HL-60 (cell line): ENCODE data around the gene DZIP3.

Source experiments
- DNase-seq, 2 experiments: peaks; one replicate each; pipeline ENCODE4 v3.0.0-alpha.2; 2010 to 2020; ENCODE audit warnings: low read depth in 1 of 2, low spot score in 1 of 2
- H3K27ac ChIP-seq: fragments of 250-450 bp; sonication (Bioruptor Pico); replicated peaks from 2 replicates; pipeline ENCODE4 v1.5.1; 2020; ENCODE audit warnings: mild to moderate bottlenecking, moderate library complexity
- H3K27me3 ChIP-seq: fragments of 250-450 bp; sonication (Bioruptor Pico); 2 replicates; pipeline ENCODE4 v1.5.1; 2021; ENCODE audit warnings: mild to moderate bottlenecking, moderate library complexity; ENCODE audit not compliant: insufficient read depth, poor library complexity, severe bottlenecking
- H3K4me3 ChIP-seq: replicated peaks from 2 replicates; pipeline ENCODE4 v1.5.1; 2011; ENCODE audit warnings: mild to moderate bottlenecking, control low read depth, low read length; ENCODE audit not compliant: insufficient read depth
- GABPA ChIP-seq: IDR thresholded peaks from 2 replicates; pipeline ENCODE4 v1.6.1; 2012; ENCODE audit warnings: low read depth
- POLR2AphosphoS5 ChIP-seq: IDR thresholded peaks from 2 replicates; pipeline ENCODE4 v1.6.1; 2012; ENCODE audit warnings: low read depth
- SPI1 ChIP-seq: IDR thresholded peaks from 2 replicates; pipeline ENCODE4 v1.6.1; 2012; ENCODE audit warnings: low read depth, mild to moderate bottlenecking, borderline replicate concordance
- TF ChIP-seq, protein P1 (sequence below): IDR thresholded peaks from one replicate; pipeline ENCODE4 v1.5.1; 2011; ENCODE audit warnings: low read length, control low read depth, inconsistent platforms; ENCODE audit not compliant: insufficient read depth
- TF ChIP-seq, protein P2 (sequence below): IDR thresholded peaks from 2 replicates; pipeline ENCODE4 v1.6.1; 2012; ENCODE audit warnings: low read depth; ENCODE audit not compliant: insufficient replicate concordance

The DZIP3 gene

DNA sequence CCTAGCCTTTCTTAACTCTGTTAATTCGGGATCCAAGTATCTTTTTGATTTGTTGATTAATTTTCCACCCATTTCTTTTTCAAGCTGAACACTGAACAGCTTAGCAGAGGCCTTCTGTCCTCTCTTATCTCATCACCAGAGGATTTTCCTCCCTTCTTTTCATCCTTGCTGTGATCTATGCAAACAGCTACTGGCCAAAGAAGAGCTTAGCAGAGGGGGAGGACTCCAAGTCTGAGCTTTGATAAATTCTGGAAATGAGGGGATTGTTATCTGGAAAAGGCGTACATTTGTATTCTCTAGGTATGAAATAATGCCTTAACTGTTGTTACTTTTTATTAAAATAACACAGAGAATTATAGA is 13.4 kb downstream of the DZIP3 start:
- no peak overlapping the region for H3K27ac ChIP-seq
- H3K27me3 ChIP-seq: no peaks in the 10 kb centered on the region
- no peak overlapping the region for H3K4me3 ChIP-seq
- DNase-seq: no peak
- TF ChIP-seq, protein P1, sequence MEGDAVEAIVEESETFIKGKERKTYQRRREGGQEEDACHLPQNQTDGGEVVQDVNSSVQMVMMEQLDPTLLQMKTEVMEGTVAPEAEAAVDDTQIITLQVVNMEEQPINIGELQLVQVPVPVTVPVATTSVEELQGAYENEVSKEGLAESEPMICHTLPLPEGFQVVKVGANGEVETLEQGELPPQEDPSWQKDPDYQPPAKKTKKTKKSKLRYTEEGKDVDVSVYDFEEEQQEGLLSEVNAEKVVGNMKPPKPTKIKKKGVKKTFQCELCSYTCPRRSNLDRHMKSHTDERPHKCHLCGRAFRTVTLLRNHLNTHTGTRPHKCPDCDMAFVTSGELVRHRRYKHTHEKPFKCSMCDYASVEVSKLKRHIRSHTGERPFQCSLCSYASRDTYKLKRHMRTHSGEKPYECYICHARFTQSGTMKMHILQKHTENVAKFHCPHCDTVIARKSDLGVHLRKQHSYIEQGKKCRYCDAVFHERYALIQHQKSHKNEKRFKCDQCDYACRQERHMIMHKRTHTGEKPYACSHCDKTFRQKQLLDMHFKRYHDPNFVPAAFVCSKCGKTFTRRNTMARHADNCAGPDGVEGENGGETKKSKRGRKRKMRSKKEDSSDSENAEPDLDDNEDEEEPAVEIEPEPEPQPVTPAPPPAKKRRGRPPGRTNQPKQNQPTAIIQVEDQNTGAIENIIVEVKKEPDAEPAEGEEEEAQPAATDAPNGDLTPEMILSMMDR: no peak
- TF ChIP-seq, protein P2, sequence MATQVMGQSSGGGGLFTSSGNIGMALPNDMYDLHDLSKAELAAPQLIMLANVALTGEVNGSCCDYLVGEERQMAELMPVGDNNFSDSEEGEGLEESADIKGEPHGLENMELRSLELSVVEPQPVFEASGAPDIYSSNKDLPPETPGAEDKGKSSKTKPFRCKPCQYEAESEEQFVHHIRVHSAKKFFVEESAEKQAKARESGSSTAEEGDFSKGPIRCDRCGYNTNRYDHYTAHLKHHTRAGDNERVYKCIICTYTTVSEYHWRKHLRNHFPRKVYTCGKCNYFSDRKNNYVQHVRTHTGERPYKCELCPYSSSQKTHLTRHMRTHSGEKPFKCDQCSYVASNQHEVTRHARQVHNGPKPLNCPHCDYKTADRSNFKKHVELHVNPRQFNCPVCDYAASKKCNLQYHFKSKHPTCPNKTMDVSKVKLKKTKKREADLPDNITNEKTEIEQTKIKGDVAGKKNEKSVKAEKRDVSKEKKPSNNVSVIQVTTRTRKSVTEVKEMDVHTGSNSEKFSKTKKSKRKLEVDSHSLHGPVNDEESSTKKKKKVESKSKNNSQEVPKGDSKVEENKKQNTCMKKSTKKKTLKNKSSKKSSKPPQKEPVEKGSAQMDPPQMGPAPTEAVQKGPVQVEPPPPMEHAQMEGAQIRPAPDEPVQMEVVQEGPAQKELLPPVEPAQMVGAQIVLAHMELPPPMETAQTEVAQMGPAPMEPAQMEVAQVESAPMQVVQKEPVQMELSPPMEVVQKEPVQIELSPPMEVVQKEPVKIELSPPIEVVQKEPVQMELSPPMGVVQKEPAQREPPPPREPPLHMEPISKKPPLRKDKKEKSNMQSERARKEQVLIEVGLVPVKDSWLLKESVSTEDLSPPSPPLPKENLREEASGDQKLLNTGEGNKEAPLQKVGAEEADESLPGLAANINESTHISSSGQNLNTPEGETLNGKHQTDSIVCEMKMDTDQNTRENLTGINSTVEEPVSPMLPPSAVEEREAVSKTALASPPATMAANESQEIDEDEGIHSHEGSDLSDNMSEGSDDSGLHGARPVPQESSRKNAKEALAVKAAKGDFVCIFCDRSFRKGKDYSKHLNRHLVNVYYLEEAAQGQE: no peak
- TF ChIP-seq SPI1 (no peak), POLR2AphosphoS5 (no peak), GABPA (no peak)

DNA sequence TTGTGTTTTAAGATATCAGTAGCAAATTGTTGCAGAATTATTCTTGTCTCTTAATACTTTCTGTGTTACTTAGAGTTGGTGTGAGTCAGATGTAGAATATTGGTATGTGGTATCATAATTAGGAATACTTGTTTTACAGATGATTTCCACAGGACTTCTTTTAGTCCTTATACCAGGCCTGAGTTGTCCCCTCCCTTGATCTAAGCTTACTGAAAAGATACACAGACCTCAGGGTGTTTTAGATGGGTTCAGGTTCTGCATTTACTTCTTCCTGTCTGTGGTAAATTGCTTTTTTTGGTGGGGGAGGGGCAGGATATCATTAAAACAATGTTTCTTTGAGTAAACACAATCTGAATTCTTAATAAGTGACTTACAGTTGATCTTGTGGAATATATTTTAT is 14.2 kb downstream of the DZIP3 start:
- H3K4me3 ChIP-seq: no peak overlapping the region
- no peak for TF ChIP-seq POLR2AphosphoS5
- no peak for TF ChIP-seq GABPA
- TF ChIP-seq, protein P2: no peak
- TF ChIP-seq SPI1: no peak
- TF ChIP-seq, protein P1: no peak
- H3K27ac ChIP-seq: no peak overlapping the region
- H3K27me3 ChIP-seq: no peaks in the 10 kb centered on the region
- peak in 1 of 2 experiments; percentile 17 for DNase-seq

DNA sequence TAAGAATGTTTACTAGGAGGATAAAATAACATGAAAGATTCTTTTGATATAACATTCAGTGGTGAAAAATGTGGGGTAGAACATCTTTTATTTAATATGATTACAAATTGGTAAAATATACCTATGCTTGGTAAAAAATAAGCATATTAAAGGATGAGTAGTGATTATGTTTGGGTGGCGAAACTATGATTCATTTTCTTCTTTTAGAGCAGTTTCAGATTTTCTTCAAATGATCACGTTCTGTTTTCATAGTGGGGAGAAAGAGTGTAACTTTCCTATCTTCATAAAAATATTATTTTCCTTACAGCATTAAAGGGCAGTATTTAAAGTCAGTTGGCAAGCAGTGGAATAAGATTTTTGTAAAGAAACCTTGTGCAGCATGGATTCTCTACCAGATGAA is 15.5 kb downstream of the DZIP3 start:
- Histone ChIP-seq H3K27ac (no peak overlapping the region), H3K27me3 (no peaks in the 10 kb centered on the region), H3K4me3 (no peak overlapping the region)
- TF ChIP-seq POLR2AphosphoS5: no peak
- TF ChIP-seq SPI1: no peak
- no peak for TF ChIP-seq GABPA
- TF ChIP-seq, protein P1: no peak
- TF ChIP-seq, protein P2: no peak
- no peak for DNase-seq
